ENCODE results near the gene CHPF2.

DNA sequence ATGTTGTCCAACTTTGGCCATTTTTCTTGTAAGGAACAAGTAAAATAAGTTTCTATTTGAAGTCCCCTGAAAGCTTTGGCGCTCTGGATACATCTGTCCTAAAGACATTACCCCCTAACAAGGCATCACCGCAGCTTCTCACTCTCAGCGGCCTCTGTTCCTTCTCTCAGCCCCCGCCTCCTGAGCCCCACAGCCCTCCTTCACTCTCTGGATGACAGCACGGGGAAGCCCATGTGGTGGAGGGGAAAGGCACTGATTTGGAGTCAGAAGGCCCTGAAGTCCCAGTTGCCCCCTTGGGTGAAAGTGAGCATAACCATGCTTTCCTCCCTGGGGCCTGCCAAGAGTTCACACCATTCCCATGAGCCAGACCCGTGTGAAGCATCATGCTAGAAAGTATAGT is 26.6 kb upstream of the CHPF2 start:
- TF ChIP-seq CTCF (IDR thresholded peaks at IDR 0.05): no peak
- TF ChIP-seq POLR2A (IDR thresholded peaks at IDR 0.05): no peak

All from thyroid gland (tissue), 4 donors.